GM21576 (cell line): ENCODE results near the gene PLCB3.
A peak's percentile ranks its signal among the peaks of the same experiment; 100 is the strongest.

ENCODE experiments used
- ATAC-seq: cut with Tn5 transposase; IDR thresholded peaks from one replicate; pipeline ENCODE4 v1.9.1; 2021; ENCODE audit warnings: mild to moderate bottlenecking, moderate library complexity; ENCODE audit not compliant: unreplicated experiment

PLCB3 gene

GRCh38 chr11:64235437-64236161 lies 15.7 kb upstream of the PLCB3 start:
- ATAC-seq = no peak

- ATAC-seq = no peak
Observed at GRCh38 chr11:64237484-64237951, 13.8 kb upstream of the PLCB3 start.

GRCh38 chr11:64238076-64238475 lies 13.3 kb upstream of the PLCB3 start:
- no peak for ATAC-seq

- ATAC-seq = no peak
Observed at GRCh38 chr11:64238999-64239398, 12.3 kb upstream of the PLCB3 start.

- ATAC-seq = no peak
Observed at GRCh38 chr11:64239662-64240434, 11.5 kb upstream of the PLCB3 start.

GRCh38 chr11:64240435-64241240 lies 10.7 kb upstream of the PLCB3 start, which contains the start of gene FKBP2:
Gene FKBP2 (plus strand): TSS chr11:64241095. CDS start chr11:64242388, 1,293 bp downstream.
- ATAC-seq = peak; percentile 41

- ATAC-seq = peak; percentile 58
Observed at GRCh38 chr11:64241241-64241490, 10.2 kb upstream of the PLCB3 start.

GRCh38 chr11:64241491-64242374 lies 9.6 kb upstream of the PLCB3 start:
- ATAC-seq = peak; percentile 4

- no peak for ATAC-seq
Observed at GRCh38 chr11:64243236-64243854, 8.0 kb upstream of the PLCB3 start.

- ATAC-seq = no peak
Observed at GRCh38 chr11:64244107-64244506, 7.2 kb upstream of the PLCB3 start.

GRCh38 chr11:64244966-64245365 lies 6.4 kb upstream of the PLCB3 start:
- ATAC-seq = no peak

GRCh38 chr11:64245401-64245796 lies 5.9 kb upstream of the PLCB3 start:
- no peak for ATAC-seq

- no peak for ATAC-seq
Observed at GRCh38 chr11:64245797-64246620, 5.3 kb upstream of the PLCB3 start.

- peak; percentile 9 for ATAC-seq
Observed at GRCh38 chr11:64246621-64246870, 4.8 kb upstream of the PLCB3 start.

GRCh38 chr11:64246871-64247728 lies 4.2 kb upstream of the PLCB3 start, which contains the start of gene PPP1R14B:
Gene PPP1R14B (minus strand): TSS chr11:64246943. CDS start chr11:64246673, 270 bp downstream.
- ATAC-seq = peak; percentile 35

GRCh38 chr11:64247729-64248531 lies 3.4 kb upstream of the PLCB3 start:
- no peak for ATAC-seq

GRCh38 chr11:64248578-64248977 lies 2.8 kb upstream of the PLCB3 start:
- no peak for ATAC-seq

GRCh38 chr11:64249038-64249437 lies 2.3 kb upstream of the PLCB3 start:
- ATAC-seq = no peak
